D721Med (cell line): ENCODE results near the gene SFXN5.

Source experiments
- DNase-seq: peaks from one replicate; pipeline ENCODE4 v3.0.0; 2011; ENCODE audit warnings: low spot score; ENCODE audit not compliant: insufficient read length
- FAIRE-seq: peaks from 2 replicates; lab custom pipeline; 2011; peaks lifted over from hg19 to GRCh38; lab: Jason Lieb, UNC
- CTCF ChIP-seq: IDR thresholded peaks from 2 replicates; pipeline ENCODE4 v1.5.1; 2012; ENCODE audit warnings: mild to moderate bottlenecking, control low read depth; ENCODE audit not compliant: insufficient read depth; ENCODE audit errors: missing control alignments

SFXN5 gene

DNA sequence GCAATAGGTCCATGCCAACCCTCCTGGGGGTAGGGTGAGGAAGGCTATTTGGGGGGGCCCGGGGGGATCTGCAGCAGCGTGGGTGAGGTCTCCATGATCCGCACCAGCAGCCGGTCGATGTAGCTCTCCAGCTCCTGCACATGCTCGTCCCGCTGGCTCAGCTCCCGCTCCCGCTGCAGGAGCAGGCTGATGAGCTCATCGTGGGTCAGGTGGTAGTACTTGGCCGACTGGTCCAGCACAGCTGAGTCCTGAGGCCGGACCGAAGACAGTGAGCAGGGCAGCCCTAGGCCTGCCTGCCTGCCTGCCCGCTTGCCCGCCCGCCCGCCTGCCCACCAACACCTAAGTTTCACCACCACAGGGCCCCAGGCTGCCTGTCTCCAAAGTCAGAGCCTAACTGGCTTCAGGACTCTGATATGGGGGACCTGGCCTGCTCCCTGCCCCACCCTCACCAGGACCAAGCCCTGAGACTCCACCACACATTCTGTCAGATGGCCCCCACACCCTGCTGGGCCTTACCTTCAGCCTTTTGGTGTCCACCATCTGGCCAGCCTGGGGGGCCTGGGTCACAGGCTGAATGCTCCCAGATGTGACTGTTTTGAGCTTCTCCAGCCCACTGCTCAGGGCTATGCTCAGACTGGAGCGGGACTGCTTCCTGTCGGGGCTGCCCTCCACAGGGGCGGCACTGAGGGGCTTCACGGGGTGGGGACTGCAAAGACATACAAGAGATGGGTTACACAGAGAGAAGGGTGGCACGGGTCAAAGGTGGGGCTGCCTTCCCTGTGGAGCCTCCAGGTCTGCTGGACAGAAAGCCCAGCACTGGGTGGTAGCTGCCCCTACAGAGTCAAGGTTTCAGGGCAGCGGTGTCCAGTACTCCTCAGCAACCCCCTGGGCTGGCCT lies 4.2 kb upstream of the SFXN5 start:
- DNase-seq (no peak), FAIRE-seq (no peak)
- TF ChIP-seq CTCF: no peak

DNA sequence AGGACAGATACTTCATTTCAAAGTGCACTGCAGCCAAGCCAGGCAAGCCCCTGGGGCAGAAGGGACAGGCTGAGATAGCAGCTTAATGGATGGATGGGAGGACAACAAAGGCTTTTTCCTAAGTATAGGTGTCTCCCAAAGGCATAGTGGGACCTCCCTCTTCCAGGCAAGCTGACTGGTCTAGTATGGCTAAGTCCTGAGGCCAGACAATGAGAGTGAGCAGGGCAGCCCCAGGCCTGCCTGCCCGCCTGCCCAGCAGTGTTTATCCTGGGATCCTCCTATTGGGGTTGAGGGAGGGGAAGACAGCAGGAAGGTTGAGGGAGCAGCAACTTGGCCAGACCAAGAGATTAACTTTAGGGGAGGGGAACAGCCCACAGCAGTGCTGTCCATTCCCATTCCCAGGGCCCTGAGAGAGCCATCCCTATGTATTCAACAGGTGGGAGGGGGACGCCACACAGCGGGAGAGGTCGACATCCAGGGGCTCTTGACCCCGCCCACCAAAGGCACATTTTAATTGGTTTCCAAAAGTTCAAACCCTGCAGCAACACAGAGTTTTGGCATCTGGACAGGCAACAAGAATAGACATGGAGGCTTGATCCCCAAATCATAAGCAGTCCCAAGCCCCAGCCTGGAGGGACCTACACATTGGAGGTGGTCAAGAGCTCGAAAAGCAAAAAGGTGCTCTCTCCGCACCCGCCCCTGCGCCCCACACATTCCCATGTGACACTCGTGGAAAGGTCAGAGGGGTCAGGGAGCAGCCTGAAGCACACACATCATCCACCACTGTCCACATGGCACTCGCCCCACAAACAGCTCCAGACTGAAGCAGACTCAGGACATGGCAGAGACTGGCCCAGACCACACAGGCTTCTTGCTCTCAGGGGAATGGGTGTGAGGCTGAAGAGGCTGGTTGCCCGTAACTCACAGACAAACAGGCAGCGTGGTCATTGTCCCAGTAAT lies 2.9 kb upstream of the SFXN5 start:
- FAIRE-seq: no peak
- DNase-seq: no peak
- TF ChIP-seq CTCF: no peak

GRCh38 chr2:73072416-73072815 lies 904 bp upstream of the SFXN5 start:
- DNase-seq (no peak), FAIRE-seq (no peak)
- TF ChIP-seq CTCF: no peak

DNA sequence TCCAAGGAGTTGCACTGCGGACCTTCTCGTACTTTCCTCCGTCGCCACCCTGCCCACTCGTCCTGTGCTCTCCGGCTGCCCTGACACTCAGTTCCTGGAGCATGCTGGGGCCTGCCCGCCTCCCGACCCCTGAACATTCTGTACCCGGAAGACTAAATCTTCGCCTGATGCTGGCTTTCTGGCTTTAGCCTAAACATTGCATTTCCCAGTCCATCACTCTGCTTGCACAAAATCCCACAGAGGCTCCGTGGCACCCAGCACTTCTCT lies 550 bp upstream of the SFXN5 start:
- FAIRE-seq (no peak), DNase-seq (no peak)
- TF ChIP-seq CTCF: no peak

DNA sequence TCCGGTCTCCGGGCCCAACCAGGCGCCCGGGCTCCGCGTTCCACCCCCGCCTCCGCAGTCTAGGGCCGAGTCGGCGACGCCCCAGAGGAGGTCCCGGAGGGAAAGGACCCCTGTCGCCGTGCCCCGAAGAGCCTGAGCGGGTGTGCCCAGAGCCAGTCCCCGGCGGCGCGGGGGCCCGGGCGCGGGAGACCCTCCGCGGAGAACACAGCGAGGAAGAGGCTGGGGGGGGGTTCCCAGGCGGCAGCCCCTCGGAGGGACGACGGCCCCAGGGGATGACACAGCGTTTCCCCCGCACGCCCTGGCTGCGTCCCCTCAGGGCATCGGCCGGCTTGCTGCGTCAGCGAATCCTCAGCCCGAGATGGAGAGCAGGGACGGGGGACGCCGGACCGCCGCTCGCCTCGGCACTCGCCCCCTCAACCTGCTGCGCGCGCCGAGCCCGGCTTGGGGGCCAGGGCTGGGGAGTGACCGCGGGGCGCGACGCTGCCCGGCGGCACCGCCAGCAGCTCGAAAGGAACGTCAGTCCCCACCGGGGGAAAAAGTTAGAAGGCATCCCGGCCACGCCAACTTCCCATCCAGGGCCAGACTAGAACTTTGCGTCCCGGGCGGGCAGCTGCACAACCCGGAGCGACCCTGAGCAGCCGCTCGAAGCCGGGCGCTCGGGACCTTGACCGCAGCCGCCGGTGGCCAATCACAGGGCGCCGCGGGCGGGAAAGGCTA lies 711 bp downstream of the SFXN5 start:
- TF ChIP-seq CTCF: no peak

DNA sequence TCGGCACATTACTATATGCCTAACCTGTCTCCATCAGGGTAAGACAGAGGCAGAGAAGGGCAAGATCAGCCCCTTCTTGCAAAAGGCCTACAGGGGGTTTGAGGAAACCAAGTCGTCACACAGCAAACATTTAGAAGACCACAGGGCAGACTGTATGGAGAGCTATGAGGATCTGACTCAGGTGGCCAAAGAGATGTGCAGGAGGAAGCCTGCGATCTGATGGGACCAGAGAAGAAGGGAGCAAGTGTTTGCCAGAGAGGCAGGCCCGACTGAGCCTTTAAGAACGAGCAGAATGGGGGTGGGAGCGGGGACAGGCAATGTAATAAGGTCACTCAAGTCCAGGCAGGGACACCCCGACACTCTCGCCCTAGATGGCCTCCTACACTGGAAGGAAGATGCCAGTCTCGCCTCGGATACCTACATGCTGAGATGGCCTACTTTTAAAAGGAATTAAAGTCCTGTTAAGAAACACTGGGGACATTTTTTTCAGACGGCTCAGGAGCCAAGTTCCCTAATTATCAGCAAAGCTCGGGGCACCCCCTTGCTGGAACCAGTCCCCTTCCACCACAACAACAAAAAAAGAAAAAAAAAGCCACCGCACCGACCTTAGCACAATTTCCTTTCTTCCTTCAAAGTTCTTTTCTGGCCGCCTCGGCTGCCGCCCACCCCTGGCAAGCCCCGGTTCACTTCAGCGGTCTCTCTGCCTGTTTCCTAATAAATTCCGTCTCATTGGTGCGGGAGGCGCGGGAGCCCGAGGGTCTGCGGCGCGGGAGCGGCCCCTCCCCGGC lies 1.5 kb downstream of the SFXN5 start:
- no peak for FAIRE-seq
- no peak for TF ChIP-seq CTCF
- DNase-seq: no peak

More for the DNA sequence above, 711 bp downstream of the SFXN5 start:
- DNase-seq (no peak), FAIRE-seq (no peak)
